A549 (cell line): Measurements from ENCODE around the gene OPCML. TPM values are rescaled to one million over a fixed set of nuclear protein-coding genes. Genes with fewer than 3 reads are reported as not detected.

Experiments used
- ATAC-seq, 2 experiments: fragments of 200-7000 bp in 1 of 2; fragments of >200 bp in 1 of 2; cut with Nextera tagmentation in 1 of 2; cut with Tn5 transposase in 1 of 2; 3 replicates each; pipeline versions ENCODE4 v1.8.0 to v1.9.1; 2018 to 2020; ENCODE audit warnings: mild to moderate bottlenecking in 1 of 2, moderate library complexity in 1 of 2
- CTCF ChIA-PET: fragments of 300-600 bp; sonication (Branson Sonifier 250); formaldehyde crosslinking; extraction: SDS; loops from one replicate; lab custom pipeline; 2021; ENCODE audit warnings: antibody characterized with exemption, inconsistent platforms; lab: Yijun Ruan, JAX
- POLR2A ChIA-PET: fragments of 350-600 bp; formaldehyde crosslinking; extraction: SDS; loops from one replicate; lab custom pipeline; 2021; ENCODE audit warnings: antibody characterized with exemption, inconsistent platforms; lab: Yijun Ruan, JAX
- DNase-seq, 2 experiments: peaks; one replicate each; pipeline versions ENCODE4 v3.0.0 to v3.0.0-alpha.2; 2011 to 2016; ENCODE audit warnings: low read depth in 1 of 2, low spot score in 1 of 2
- FAIRE-seq: peaks from 2 replicates; lab custom pipeline; 2011; peaks lifted over from hg19 to GRCh38; lab: Jason Lieb, UNC
- H3K27ac ChIP-seq, 2 experiments: fragments of >200 bp; sonication (Bioruptor Twin); formaldehyde crosslinking; 3 replicates each; pipeline ENCODE4 v1.5.1; 2016 to 2017
- H3K4me1 ChIP-seq: fragments of >200 bp; sonication (Bioruptor Twin); formaldehyde crosslinking; 3 replicates; pipeline ENCODE4 v1.6.1; 2016
- H3K4me2 ChIP-seq: fragments of >200 bp; sonication (Bioruptor Twin); formaldehyde crosslinking; 3 replicates; pipeline ENCODE4 v1.6.1; 2016
- H3K4me3 ChIP-seq: fragments of >200 bp; sonication (Bioruptor Twin); formaldehyde crosslinking; 3 replicates; pipeline ENCODE4 v1.5.1; 2016
- H3K9me3 ChIP-seq: fragments of >200 bp; sonication (Bioruptor Twin); formaldehyde crosslinking; 3 replicates; pipeline ENCODE4 v1.6.1; 2016
- BCL3 ChIP-seq: fragments of >200 bp; sonication (Bioruptor Twin); formaldehyde crosslinking; IDR thresholded peaks from 3 replicates; pipeline ENCODE4 v1.6.1; 2016
- BHLHE40 ChIP-seq: IDR thresholded peaks from 2 replicates; pipeline ENCODE4 v1.6.1; 2012; ENCODE audit warnings: low read depth, low read length, inconsistent platforms
- CHD2 ChIP-seq: fragments of 150-350 bp; IDR thresholded peaks from 2 replicates; pipeline ENCODE4 v1.6.1; 2014; ENCODE audit warnings: low read length; ENCODE audit not compliant: partially characterized antibody
- CHD4 ChIP-seq: fragments of 200-600 bp; sonication (generic); IDR thresholded peaks from 2 replicates; pipeline ENCODE4 v1.6.1; 2016; ENCODE audit warnings: antibody characterized with exemption, mild to moderate bottlenecking, borderline replicate concordance
- CTCF ChIP-seq: fragments of >200 bp; sonication (Bioruptor Twin); formaldehyde crosslinking; IDR thresholded peaks from 3 replicates; pipeline ENCODE4 v1.5.1; 2016
- EP300 ChIP-seq, 2 experiments: fragments of >200 bp; sonication (Bioruptor Twin); formaldehyde crosslinking; IDR thresholded peaks; 2 replicates in 1 of 2; 3 replicates in 1 of 2; pipeline ENCODE4 v1.6.1; 2016 to 2017
- FOSB ChIP-seq: fragments of 250-450 bp; sonication (Bioruptor Pico); IDR thresholded peaks from 2 replicates; pipeline ENCODE4 v1.5.0; 2020; ENCODE audit warnings: mild to moderate bottlenecking, moderate library complexity
- FOSL2 ChIP-seq, 2 experiments: fragments of 450-650 bp in 1 of 2; fragments of >200 bp in 1 of 2; sonication (Bioruptor Twin) in 1 of 2; formaldehyde crosslinking; IDR thresholded peaks; 2 replicates each; pipeline versions ENCODE4 v1.5.0 to v1.6.1; 2016 to 2020; ENCODE audit warnings: mild to moderate bottlenecking in 1 of 2, moderate library complexity in 1 of 2
- HDAC2 ChIP-seq: fragments of 200-600 bp; sonication (generic); IDR thresholded peaks from 2 replicates; pipeline ENCODE4 v1.6.1; 2016
- HEYL ChIP-seq: fragments of 250-450 bp; sonication (Bioruptor Pico); IDR thresholded peaks from 2 replicates; pipeline ENCODE4 v1.8.0; 2021; ENCODE audit warnings: mild to moderate bottlenecking, moderate library complexity
- HMGXB4 ChIP-seq: fragments of 250-450 bp; sonication (Bioruptor Pico); IDR thresholded peaks from 2 replicates; pipeline ENCODE4 v1.5.0; 2021; ENCODE audit warnings: mild to moderate bottlenecking, moderate library complexity, borderline replicate concordance
- HOXB5 ChIP-seq: fragments of 250-450 bp; sonication (Bioruptor Pico); IDR thresholded peaks from 2 replicates; pipeline ENCODE4 v1.5.0; 2020; ENCODE audit warnings: mild to moderate bottlenecking, moderate library complexity
- KDM5A ChIP-seq: fragments of 200-600 bp; sonication (generic); IDR thresholded peaks from 2 replicates; pipeline ENCODE4 v1.6.1; 2016; ENCODE audit warnings: antibody characterized with exemption, mild to moderate bottlenecking
- MYC ChIP-seq: IDR thresholded peaks from 2 replicates; pipeline ENCODE4 v1.6.1; 2012; ENCODE audit warnings: mild to moderate bottlenecking, inconsistent platforms, low read length, improper control_type of control experiment, borderline replicate concordance
- NPAS2 ChIP-seq: fragments of 250-450 bp; sonication (Bioruptor Pico); IDR thresholded peaks from 2 replicates; pipeline ENCODE4 v1.8.0; 2022; ENCODE audit warnings: mild to moderate bottlenecking, moderate library complexity, borderline replicate concordance
- POLR2A ChIP-seq: IDR thresholded peaks from 2 replicates; pipeline ENCODE4 v1.6.1; 2012; ENCODE audit warnings: mild to moderate bottlenecking, low read length
- POLR2AphosphoS2 ChIP-seq: conservative IDR thresholded peaks from 2 replicates; pipeline ENCODE4 v1.6.1; 2012; ENCODE audit warnings: low read length, improper control_type of control experiment, inconsistent platforms
- RAD21 ChIP-seq, 2 experiments: fragments of >200 bp in 1 of 2; sonication (Bioruptor Twin) in 1 of 2; formaldehyde crosslinking in 1 of 2; IDR thresholded peaks in 1 of 2; conservative IDR thresholded peaks in 1 of 2; 2 replicates in 1 of 2; 3 replicates in 1 of 2; pipeline ENCODE4 v1.6.1; 2012 to 2018; ENCODE audit warnings: inconsistent platforms in 1 of 2
- RCOR1 ChIP-seq: fragments of 150-350 bp; IDR thresholded peaks from 2 replicates; pipeline ENCODE4 v1.6.1; 2014; ENCODE audit warnings: antibody characterized with exemption, low read length, low read depth
- REST ChIP-seq: fragments of 200-600 bp; sonication (generic); IDR thresholded peaks from 2 replicates; pipeline ENCODE4 v1.6.1; 2016; ENCODE audit warnings: antibody characterized with exemption, mild to moderate bottlenecking, moderate library complexity
- RNF2 ChIP-seq: fragments of 200-600 bp; sonication (generic); IDR thresholded peaks from 2 replicates; pipeline ENCODE4 v1.6.1; 2016; ENCODE audit warnings: low read depth, mild to moderate bottlenecking, antibody characterized with exemption, moderate library complexity, borderline replicate concordance
- SMC3 ChIP-seq: fragments of >200 bp; sonication (Bioruptor Twin); formaldehyde crosslinking; IDR thresholded peaks from 3 replicates; pipeline ENCODE4 v1.6.1; 2018; ENCODE audit warnings: inconsistent platforms
- ZFP36 ChIP-seq: fragments of 450-650 bp; IDR thresholded peaks from 2 replicates; pipeline ENCODE4 v1.6.1; 2014; ENCODE audit warnings: borderline replicate concordance; ENCODE audit not compliant: partially characterized antibody
- WGBS: methylation state at CpG from one replicate; pipeline ENCODE4 v1.1.6; 2017; ENCODE audit errors: missing lambda C conversion rate; 5-methylcytosine and 5-hydroxymethylcytosine counted together
- polyA plus RNA-seq, 4 experiments: library from polyadenylated mRNA; depleted of rRNA in 3 of 4; stranded (reverse); fragments of >200 nt; fragmentation: RNase III in 1 of 4; extraction: RNeasy Plus Mini Kit Qiagen cat#74134 plus additional on column Dnase treatment in 1 of 4; gene quantifications; 2 replicates in 3 of 4; 3 replicates in 1 of 4; pipeline ENCODE4 v1.2.3, GENCODE V29; 2011 to 2017

OPCML gene
- polyA plus RNA-seq, 2 of the 4 experiments (the other 2 are of a cell fraction), result not detected

- no peak for FAIRE-seq
- Histone ChIP-seq H3K4me1 (no peaks in the 10 kb centered on the region), H3K9me3 (no peaks in the 10 kb centered on the region), H3K4me2 (no peak overlapping the region), H3K4me3 (no peak overlapping the region), H3K27ac (no peak overlapping the region)
- CTCF ChIA-PET, result no interaction called here
- POLR2A ChIA-PET, result no interaction called here
- 19% methylated on average over 12 of the region's 12 CpGs for WGBS
- no peak for DNase-seq
- TF ChIP-seq RCOR1, result no peak
- TF ChIP-seq MYC, result no peak
- TF ChIP-seq HEYL (CRISPR knock-in tag), result no peak
- TF ChIP-seq ZFP36, result no peak
- TF ChIP-seq RNF2, result no peak
- ATAC-seq, result no peak
These were observed 691.6 kb downstream of the OPCML start for GRCh38 chr11:132840660-132841059.

- CTCF ChIA-PET, result no interaction called here
- ATAC-seq (no peak), FAIRE-seq (no peak), DNase-seq (no peak)
- Histone ChIP-seq H3K4me3 (no peak overlapping the region), H3K4me1 (no peaks in the 10 kb centered on the region), H3K4me2 (no peak overlapping the region), H3K9me3 (no peaks in the 10 kb centered on the region), H3K27ac (no peak overlapping the region)
- TF ChIP-seq POLR2A, result no peak
- no peak for TF ChIP-seq FOSB (CRISPR knock-in tag)
- no peak for TF ChIP-seq FOSL2 (IDR thresholded peaks at IDR 0.05)
- TF ChIP-seq FOSL2 (CRISPR knock-in tag; IDR thresholded peaks at IDR 0.05), result no peak
- TF ChIP-seq CTCF, result no peak
- no peak for TF ChIP-seq BHLHE40
- WGBS, result 5% methylated on average over 5 of the region's 5 CpGs
- POLR2A ChIA-PET, result no interaction called here
These were observed 692.1 kb downstream of the OPCML start for GRCh38 chr11:132840191-132840590.

- no peak for FAIRE-seq
- Histone ChIP-seq H3K4me1 (no peaks in the 10 kb centered on the region), H3K27ac (no peak overlapping the region), H3K4me2 (no peak overlapping the region), H3K4me3 (no peak overlapping the region), H3K9me3 (no peaks in the 10 kb centered on the region)
- no peak for ATAC-seq
- no peak for DNase-seq
- WGBS, result 44% methylated on average over 17 of the region's 18 CpGs
- ChIA-PET POLR2A (no interaction called here), CTCF (no interaction called here)
- no peak for TF ChIP-seq NPAS2 (CRISPR knock-in tag)
- no peak for TF ChIP-seq KDM5A
- no peak for TF ChIP-seq EP300 (IDR thresholded peaks at IDR 0.05)
- TF ChIP-seq BHLHE40, result no peak
- TF ChIP-seq HDAC2, result no peak
- no peak for TF ChIP-seq CHD4
- no peak for TF ChIP-seq HOXB5
- no peak for TF ChIP-seq POLR2AphosphoS2
- no peak for TF ChIP-seq FOSL2 (IDR thresholded peaks at IDR 0.05)
- TF ChIP-seq FOSL2 (CRISPR knock-in tag; IDR thresholded peaks at IDR 0.05), result no peak
- TF ChIP-seq CHD2, result no peak
- no peak for TF ChIP-seq RAD21 (conservative IDR thresholded peaks at IDR 0.05 in 1 of 2, IDR thresholded peaks at IDR 0.05 in 1 of 2)
- no peak for TF ChIP-seq HMGXB4 (CRISPR knock-in tag)
- TF ChIP-seq SMC3, result no peak
- TF ChIP-seq BCL3, result no peak
- no peak for TF ChIP-seq RNF2
- TF ChIP-seq REST, result no peak
These were observed 692.9 kb downstream of the OPCML start for GRCh38 chr11:132839236-132839945.
